Fibroblast of lung (primary cell): ENCODE results near the gene CERS6. TPM values are rescaled to one million over a fixed set of nuclear protein-coding genes. Genes with fewer than 3 reads are reported as not detected.

Experiments used
- DNase-seq, 2 donors: peaks; one replicate each; pipeline versions ENCODE4 v3.0.0 to v3.0.0-alpha.2; 2010; ENCODE audit warnings: low read depth in 2 of 2
- H2AFZ ChIP-seq: 2 replicates; pipeline ENCODE4 v1.5.1; 2012; ENCODE audit warnings: low read length, control low read depth, inconsistent platforms
- H3K27ac ChIP-seq: 2 replicates; pipeline ENCODE4 v1.5.1; 2011; ENCODE audit warnings: low read length, control low read depth; ENCODE audit not compliant: insufficient read depth
- H3K27me3 ChIP-seq: 2 replicates; pipeline ENCODE4 v1.5.1; 2011; ENCODE audit warnings: mild to moderate bottlenecking, low read length; ENCODE audit not compliant: control insufficient read depth, insufficient read depth
- H3K36me3 ChIP-seq: 2 replicates; pipeline ENCODE4 v1.5.1; 2011; ENCODE audit warnings: low read length; ENCODE audit not compliant: control insufficient read depth, insufficient read depth
- H3K4me1 ChIP-seq: 2 replicates; pipeline ENCODE4 v1.5.1; 2011; ENCODE audit warnings: low read length; ENCODE audit not compliant: control insufficient read depth, insufficient read depth; ENCODE audit errors: extremely low read depth
- H3K4me2 ChIP-seq: 2 replicates; pipeline ENCODE4 v1.5.1; 2011; ENCODE audit warnings: low read length, control low read depth; ENCODE audit not compliant: insufficient read depth; ENCODE audit errors: extremely low read depth
- H3K4me3 ChIP-seq, 4 experiments: fragments of 200-600 bp in 1 of 4; sonication (generic) in 1 of 4; replicated peaks in 1 of 4; 2 replicates each; pipeline ENCODE4 v1.5.1; 2011 to 2016; ENCODE audit warnings: low read length in 4 of 4, low read depth in 3 of 4, mild to moderate bottlenecking in 3 of 4, control low read depth in 2 of 4, inconsistent platforms in 1 of 4, mixed read lengths in 1 of 4; ENCODE audit not compliant: insufficient read depth in 1 of 4; ENCODE audit errors: control extremely low read depth in 1 of 4
- H3K79me2 ChIP-seq: 2 replicates; pipeline ENCODE4 v1.5.1; 2012; ENCODE audit warnings: mild to moderate bottlenecking, low read length, inconsistent platforms; ENCODE audit not compliant: control insufficient read depth, insufficient read depth
- H3K9ac ChIP-seq: 2 replicates; pipeline ENCODE4 v1.5.1; 2011; ENCODE audit warnings: mild to moderate bottlenecking, low read length, control low read depth; ENCODE audit not compliant: insufficient read depth
- H3K9me3 ChIP-seq: 2 replicates; pipeline ENCODE4 v1.5.1; 2012; ENCODE audit warnings: low read depth, low read length; ENCODE audit not compliant: control insufficient read depth, insufficient read depth
- H4K20me1 ChIP-seq: 2 replicates; pipeline ENCODE4 v1.5.1; 2011; ENCODE audit warnings: low read length; ENCODE audit not compliant: control insufficient read depth, insufficient read depth; ENCODE audit errors: extremely low read depth
- CTCF ChIP-seq, 2 donors: IDR thresholded peaks in 1 of 2; conservative IDR thresholded peaks in 1 of 2; 1 replicate in 1 of 2; 2 replicates in 1 of 2; pipeline ENCODE4 v1.5.1; 2011 to 2012; ENCODE audit warnings: low read length in 2 of 2, control low read depth in 1 of 2, inconsistent platforms in 1 of 2, low read depth in 1 of 2, mild to moderate bottlenecking in 1 of 2
- EZH2 ChIP-seq: IDR thresholded peaks from 2 replicates; pipeline ENCODE4 v1.5.1; 2012; ENCODE audit warnings: low read length, control low read depth, mild to moderate bottlenecking; ENCODE audit errors: missing control alignments
- polyA plus RNA-seq, 2 donors: library from polyadenylated mRNA; depleted of rRNA in 1 of 2; stranded (reverse) in 1 of 2; unstranded in 1 of 2; fragments of >200 nt; gene quantifications; 2 replicates each; pipeline ENCODE4 v1.2.1, GENCODE V29; 2011 to 2012; ENCODE audit warnings: missing spikeins in 1 of 2
- total RNA-seq: library from RNA; depleted of rRNA; stranded (reverse); fragments of >200 nt; gene quantifications from 2 replicates; pipeline ENCODE4 v1.2.1, GENCODE V29; 2014

The CERS6 gene
- total and polyA plus RNA-seq, 2 donors (not counting 1 experiment from before 2014, with no cell fraction given): 7.2 to 16.5 TPM

DNA sequence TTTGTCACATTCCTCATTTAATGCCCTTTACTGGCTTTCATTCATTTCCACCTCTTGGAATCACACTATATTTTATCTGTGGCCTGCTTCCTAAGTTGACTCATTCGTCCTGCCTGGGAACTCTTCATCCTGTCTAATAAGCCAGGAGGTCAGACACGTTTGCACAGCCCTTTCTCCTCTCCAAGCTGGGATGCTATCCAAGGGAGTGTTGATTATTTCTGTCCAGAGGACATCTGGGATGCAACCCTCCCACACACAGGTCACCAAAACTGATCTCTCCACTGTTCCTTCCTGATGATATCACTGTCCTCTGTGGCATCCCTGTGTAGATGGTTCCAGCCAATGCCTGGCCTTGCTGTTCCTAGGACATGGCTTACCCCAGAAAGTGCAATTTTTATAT lies 266.5 kb downstream of the CERS6 start:
- H4K20me1 ChIP-seq: no peaks in the 10 kb centered on the region
- H3K4me2 ChIP-seq: no peak overlapping the region
- no peaks in the 10 kb centered on the region for H3K36me3 ChIP-seq
- DNase-seq: peak; percentile 39 to 61
- no peaks in the 10 kb centered on the region for H3K9me3 ChIP-seq
- H3K9ac ChIP-seq: no peak overlapping the region
- H2AFZ ChIP-seq: no peak overlapping the region
- H3K4me1 ChIP-seq: no peaks in the 10 kb centered on the region
- H3K27me3 ChIP-seq: no peaks in the 10 kb centered on the region
- no peaks in the 10 kb centered on the region for H3K79me2 ChIP-seq
- H3K4me3 ChIP-seq: no peak overlapping the region
- no peak overlapping the region for H3K27ac ChIP-seq
- TF ChIP-seq CTCF (conservative IDR thresholded peaks at IDR 0.05 in 1 of 2, IDR thresholded peaks at IDR 0.05 in 1 of 2; ENCODE audit: low read depth in 1 of 2, low read length in 2 of 2) (no peak), EZH2 (no peak)

DNA sequence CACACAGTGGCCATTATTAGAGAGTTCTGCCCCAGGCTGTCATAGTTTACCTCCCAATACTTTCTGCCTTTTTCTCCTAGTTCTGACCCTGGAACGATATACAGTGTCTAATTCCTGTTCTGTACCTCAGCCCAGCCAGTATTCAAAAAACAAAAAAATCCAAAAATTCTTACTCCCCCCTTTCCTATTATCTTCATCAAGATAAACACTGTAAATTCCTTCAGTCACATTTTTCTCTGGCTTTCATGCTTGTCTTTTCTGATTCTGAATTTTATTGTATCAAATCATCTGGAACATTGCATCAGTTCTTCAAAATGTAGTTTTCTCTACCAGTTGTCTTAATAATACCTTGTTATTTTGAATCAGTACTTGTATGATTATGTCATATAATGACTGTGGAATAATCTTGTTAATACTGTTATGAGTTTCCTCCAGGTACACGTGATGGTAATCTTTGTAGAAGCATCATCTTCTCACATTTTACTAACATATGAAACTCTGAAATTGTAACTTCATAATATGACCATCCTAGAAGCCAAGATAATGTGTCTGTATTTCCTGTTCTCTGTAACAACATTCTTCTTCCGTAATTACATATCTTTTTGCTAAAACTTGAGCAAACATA lies 267.3 kb downstream of the CERS6 start:
- Histone ChIP-seq H3K27me3 (no peaks in the 10 kb centered on the region), H3K9ac (no peak overlapping the region), H3K36me3 (no peaks in the 10 kb centered on the region), H3K4me3 (no peak overlapping the region), H3K79me2 (no peaks in the 10 kb centered on the region), H3K4me2 (no peak overlapping the region), H3K27ac (no peak overlapping the region), H2AFZ (no peak overlapping the region), H3K9me3 (no peaks in the 10 kb centered on the region), H4K20me1 (no peaks in the 10 kb centered on the region), H3K4me1 (no peaks in the 10 kb centered on the region)
- no peak for DNase-seq
- TF ChIP-seq CTCF (conservative IDR thresholded peaks at IDR 0.05 in 1 of 2, IDR thresholded peaks at IDR 0.05 in 1 of 2; ENCODE audit: low read depth in 1 of 2, low read length in 2 of 2): no peak
- TF ChIP-seq EZH2: no peak

GRCh38 chr2:168726375-168726774 lies 270.3 kb downstream of the CERS6 start:
- H3K27ac ChIP-seq: no peak overlapping the region
- no peaks in the 10 kb centered on the region for H3K9me3 ChIP-seq
- H3K36me3 ChIP-seq: no peaks in the 10 kb centered on the region
- no peak overlapping the region for H3K4me3 ChIP-seq
- H3K4me1 ChIP-seq: no peaks in the 10 kb centered on the region
- no peak overlapping the region for H3K4me2 ChIP-seq
- no peak overlapping the region for H2AFZ ChIP-seq
- H3K9ac ChIP-seq: no peak overlapping the region
- TF ChIP-seq CTCF (conservative IDR thresholded peaks at IDR 0.05 in 1 of 2, IDR thresholded peaks at IDR 0.05 in 1 of 2; ENCODE audit: low read depth in 1 of 2, low read length in 2 of 2) (no peak), EZH2 (no peak)
- no peak for DNase-seq
- no peaks in the 10 kb centered on the region for H4K20me1 ChIP-seq
- no peaks in the 10 kb centered on the region for H3K27me3 ChIP-seq
- no peaks in the 10 kb centered on the region for H3K79me2 ChIP-seq
